ENCODE results near the gene SHISA6.
"Not testable (repeated sequence)": the region's sequence is repeated elsewhere in the genome, so short reads cannot be mapped to it uniquely, and the experiment has no call there.

The SHISA6 gene

GRCh38 chr17:11267999-11268575 lies 27.1 kb downstream of the SHISA6 start:
- no peak for DNase-seq (ENCODE audit: low spot score)

- DNase-seq (ENCODE audit: low spot score) = no peak
These were observed 28.2 kb downstream of the SHISA6 start for GRCh38 chr17:11269210-11269609.

GRCh38 chr17:11272191-11272590 lies 31.2 kb downstream of the SHISA6 start:
- no peak for DNase-seq (ENCODE audit: low spot score)

DNA sequence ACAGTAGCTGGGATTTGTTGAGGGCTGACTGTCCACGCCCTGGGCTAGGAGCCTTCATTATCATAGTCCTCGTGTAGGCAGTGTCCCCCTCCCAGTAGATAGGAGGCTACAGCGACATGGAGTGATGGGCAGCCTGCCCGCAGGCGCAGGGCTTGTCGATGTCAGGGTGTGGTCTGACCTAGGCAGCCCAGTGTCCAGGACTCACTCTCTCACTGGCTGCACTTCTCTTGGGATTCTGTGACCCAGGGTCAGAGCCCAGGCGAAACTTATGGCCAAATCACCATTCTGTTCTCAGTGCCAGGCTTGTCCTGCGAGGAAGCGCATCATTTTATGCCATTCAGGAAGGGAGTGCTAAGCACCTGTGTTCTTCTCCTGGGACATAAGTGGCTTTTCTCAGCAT lies 32.6 kb downstream of the SHISA6 start:
- no peak for DNase-seq (ENCODE audit: low spot score)

- no peak for DNase-seq (ENCODE audit: low spot score)
These were observed 33.1 kb downstream of the SHISA6 start for GRCh38 chr17:11274106-11274505.

DNA sequence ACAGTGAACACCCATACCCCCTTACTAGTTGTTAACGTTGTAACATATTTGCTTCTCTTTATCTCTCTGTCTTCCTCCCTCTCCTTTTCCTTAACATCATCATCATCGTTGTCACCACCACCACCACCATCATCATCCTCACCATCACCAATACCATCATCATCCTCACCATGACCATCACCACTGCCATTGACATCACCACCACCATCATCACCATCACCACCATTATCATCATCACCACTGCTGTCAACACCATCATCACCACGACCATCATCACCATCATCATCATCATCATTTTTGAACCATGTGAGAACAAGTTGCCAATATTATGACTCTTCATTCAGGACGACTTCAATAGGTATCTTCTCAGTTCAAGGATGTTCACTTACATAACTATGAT lies 35.5 kb downstream of the SHISA6 start:
- no peak for DNase-seq (ENCODE audit: low spot score)

- no peak for DNase-seq (ENCODE audit: low spot score)
These were observed 37.4 kb downstream of the SHISA6 start for GRCh38 chr17:11278186-11278991.

DNA sequence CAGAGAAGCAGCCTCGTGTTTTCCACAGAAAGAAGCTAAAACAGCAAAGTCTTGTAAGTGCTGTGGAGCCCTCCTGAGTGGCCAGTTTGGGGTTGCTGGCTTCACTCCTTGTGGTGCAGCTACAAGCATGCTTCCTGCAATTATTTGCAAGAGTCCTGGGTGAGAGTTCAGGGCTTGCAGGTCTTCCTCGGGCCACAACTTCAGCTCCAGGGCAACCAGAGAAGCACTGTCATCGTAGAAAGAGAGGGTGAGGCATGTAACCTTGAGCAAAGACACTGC lies 37.9 kb downstream of the SHISA6 start:
- DNase-seq (ENCODE audit: low spot score) = no peak

GRCh38 chr17:11279776-11280344 lies 38.8 kb downstream of the SHISA6 start:
- no peak for DNase-seq (ENCODE audit: low spot score)

GRCh38 chr17:11282586-11282985 lies 41.6 kb downstream of the SHISA6 start:
- no peak for DNase-seq (ENCODE audit: low spot score)

GRCh38 chr17:11284811-11285210 lies 43.8 kb downstream of the SHISA6 start:
- DNase-seq (ENCODE audit: low spot score) = no peak

- no peak for DNase-seq (ENCODE audit: low spot score)
These were observed 44.9 kb downstream of the SHISA6 start for GRCh38 chr17:11285946-11286345.

DNA sequence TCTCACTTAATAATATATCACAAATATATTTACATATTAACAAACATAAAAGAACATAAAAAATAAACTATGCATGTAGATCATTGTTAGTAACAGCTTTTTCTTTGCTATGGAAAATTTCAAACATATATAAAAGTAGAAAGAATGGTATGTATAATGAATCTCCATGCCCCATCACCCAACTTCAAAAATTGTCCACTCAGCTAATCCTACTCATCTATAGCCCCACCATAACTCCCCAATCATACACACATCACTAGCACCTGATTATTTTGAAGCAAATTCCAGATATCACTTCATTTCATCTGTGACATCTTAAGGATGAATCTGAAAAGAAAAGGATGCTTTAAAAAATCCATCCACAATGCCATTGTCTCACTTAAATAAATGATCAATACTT lies 46.8 kb downstream of the SHISA6 start:
- DNase-seq (ENCODE audit: low spot score) = no peak

- no peak for DNase-seq (ENCODE audit: low spot score)
These were observed 49.8 kb downstream of the SHISA6 start for GRCh38 chr17:11290814-11291213.

DNA sequence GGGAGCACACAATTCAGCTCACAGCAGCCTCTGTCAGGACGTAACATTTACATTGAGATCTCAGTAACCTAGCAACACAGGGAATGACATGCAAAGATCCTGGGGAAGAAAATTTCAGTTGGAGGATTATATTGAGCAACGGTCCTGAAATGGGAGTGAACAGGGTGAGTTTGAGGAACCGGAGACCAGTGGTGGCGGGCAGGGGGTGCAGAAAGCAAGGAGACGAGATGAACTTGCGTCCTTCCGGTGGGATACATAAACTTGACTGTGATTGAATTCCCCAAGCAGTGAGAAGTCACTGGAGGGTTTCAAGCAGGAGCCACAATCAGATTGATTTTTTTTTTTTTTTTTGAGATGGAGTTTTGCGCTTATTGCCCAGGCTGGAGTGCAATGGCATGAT lies 51.5 kb downstream of the SHISA6 start:
- no peak for DNase-seq (ENCODE audit: low spot score)

DNA sequence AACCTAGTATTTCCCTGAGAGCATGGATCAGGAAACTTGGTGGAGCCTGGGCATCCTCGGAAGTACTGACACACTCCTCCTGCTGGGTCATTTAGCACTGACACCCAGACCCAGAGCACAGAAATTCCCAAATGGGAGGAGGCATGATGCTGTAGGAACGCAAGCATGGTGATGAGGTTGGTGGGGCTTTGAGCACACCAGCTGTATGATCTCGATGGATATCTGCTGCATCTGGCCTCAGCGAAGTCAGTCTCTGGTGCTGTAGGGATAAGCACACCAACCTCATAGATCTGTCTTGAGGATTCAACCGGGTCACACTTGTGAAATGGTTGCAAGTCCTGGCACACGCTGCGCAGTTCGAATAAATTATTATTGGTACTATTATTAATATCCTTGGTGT lies 52.5 kb downstream of the SHISA6 start:
- DNase-seq (ENCODE audit: low spot score) = no peak

DNA sequence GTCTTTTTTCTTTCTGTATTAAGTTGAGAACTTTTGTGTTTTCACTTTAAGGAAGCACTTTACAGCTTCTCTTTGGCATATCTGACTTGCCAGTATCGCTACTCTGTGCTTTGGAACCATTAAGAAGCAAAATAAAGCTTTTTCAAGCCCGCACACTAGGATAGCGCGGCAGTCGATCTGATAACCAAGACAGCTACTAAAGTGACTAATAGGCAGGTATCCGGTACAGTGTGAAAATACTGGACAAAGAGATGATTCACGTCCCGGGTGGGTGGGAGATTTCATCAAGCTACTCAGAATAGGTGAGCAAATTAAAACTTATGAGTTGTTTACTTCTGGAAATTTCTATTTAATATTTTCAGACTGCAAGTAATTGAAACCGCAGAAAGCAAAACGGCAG lies 53.8 kb downstream of the SHISA6 start:
- no peak for DNase-seq (ENCODE audit: low spot score)

DNA sequence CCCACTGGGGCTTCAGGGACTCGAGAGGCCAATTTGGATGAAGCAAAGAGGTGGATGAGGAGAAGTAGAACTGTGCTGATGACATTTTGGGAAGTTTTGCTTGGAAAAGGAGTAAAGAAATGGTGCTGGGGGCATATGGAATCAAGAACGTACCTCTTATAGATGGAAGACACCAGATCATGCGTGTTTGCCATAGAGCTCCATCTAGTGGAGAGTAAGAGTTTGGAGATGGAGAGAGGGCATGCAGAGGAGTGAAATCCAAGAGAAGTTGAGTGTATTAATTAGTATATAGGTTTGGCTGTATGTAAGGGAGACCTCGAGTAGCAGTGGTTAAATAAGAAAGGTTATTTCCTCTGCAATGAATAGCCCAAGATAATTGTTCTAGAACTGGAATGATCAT lies 56.0 kb downstream of the SHISA6 start:
- DNase-seq (ENCODE audit: low spot score) = peak; percentile 10

DNA sequence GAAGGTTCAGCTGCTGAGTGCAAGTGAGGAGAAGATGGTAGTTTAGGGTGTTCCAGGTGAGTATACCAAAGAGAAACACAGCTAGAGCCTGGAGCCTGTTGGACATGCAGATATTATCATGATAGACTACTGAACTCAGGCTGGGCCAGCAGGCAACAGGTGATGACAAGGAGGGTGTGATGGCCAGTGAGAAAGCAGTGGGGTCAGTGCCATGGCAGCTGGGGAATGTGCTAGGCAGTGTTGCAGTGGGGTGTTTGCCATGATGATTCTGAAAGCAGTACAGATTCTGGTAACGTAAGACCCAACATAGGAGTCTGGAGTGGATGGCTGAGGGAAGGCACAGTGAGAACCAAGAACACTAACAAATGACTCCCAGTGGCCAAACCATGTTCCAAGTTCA lies 57.4 kb downstream of the SHISA6 start:
- DNase-seq (ENCODE audit: low spot score) = no peak

DNA sequence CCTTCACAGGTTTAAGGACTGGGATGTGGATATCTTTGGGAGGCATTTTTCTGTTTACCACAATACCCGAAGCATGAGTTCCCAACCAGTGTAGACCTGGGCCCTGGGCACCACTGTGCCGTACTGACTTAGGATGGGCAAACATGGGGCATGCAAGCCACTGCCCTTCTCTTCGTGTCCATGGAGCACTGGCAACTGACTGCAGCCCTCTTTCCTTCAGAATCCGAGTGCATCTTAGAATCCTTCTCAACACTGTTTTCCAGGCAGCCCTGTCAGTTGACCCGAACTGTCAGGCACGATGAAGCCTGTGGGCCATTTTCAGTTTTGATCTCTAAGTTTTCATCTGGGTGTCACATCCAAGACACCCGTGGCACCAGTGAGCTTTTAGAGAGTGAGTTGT lies 59.2 kb downstream of the SHISA6 start:
- DNase-seq (ENCODE audit: low spot score) = no peak

- DNase-seq (ENCODE audit: low spot score) = no peak
These were observed 59.7 kb downstream of the SHISA6 start for GRCh38 chr17:11300738-11301137.

DNA sequence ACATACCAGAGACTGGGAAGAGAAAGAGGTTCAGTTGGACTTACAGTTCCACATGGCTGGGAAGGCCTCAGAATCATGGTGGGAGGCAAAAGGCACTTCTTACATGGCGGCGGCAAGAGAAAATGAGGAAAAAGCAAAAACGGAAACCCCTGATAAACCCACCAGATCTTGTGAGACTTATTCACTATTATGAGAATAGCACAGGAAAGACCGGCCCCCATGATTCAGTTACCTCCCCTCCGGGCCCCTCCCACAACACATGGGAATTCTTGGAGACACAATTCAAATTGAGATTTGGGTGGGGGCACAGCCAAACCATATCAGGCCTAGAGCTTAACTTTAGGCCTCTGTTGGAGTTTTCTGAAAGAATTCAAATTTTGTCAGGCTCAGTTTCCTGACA lies 60.9 kb downstream of the SHISA6 start:
- DNase-seq (ENCODE audit: low spot score) = not testable (repeated sequence)

GRCh38 chr17:11302401-11303186 lies 61.6 kb downstream of the SHISA6 start:
- DNase-seq (ENCODE audit: low spot score) = no peak
